Ammon's horn (tissue), 1 donor: ENCODE results near the gene CACTIN.
"Not testable (repeated sequence)": the region's sequence is repeated elsewhere in the genome, so short reads cannot be mapped to it uniquely, and the experiment has no call there.

Experiments used
- DNase-seq: peaks from one replicate; pipeline ENCODE4 v3.0.0-alpha.2; 2016; ENCODE audit warnings: low spot score

The CACTIN gene

DNA sequence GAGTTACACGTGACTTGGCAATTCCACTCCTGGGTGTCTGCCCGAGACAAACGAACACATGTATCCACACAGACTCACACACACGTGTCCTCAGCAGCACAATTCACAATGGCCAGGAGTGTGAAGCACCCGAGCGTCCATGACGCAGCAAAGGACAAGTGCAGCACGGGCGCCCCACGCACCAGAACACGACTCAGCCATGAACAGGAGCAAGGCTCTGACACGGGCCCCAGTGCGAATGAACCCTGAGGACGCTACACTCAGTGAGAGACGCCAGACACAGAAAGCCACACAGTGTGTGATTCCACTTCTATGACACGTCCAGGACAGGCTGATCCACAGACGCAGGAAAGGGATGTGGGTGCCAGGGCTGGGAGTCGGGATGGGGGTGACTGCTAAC lies 37.2 kb upstream of the CACTIN start:
- no peak for DNase-seq

- no peak for DNase-seq
Observed at GRCh38 chr19:3661284-3662238, 35.0 kb upstream of the CACTIN start.

DNA sequence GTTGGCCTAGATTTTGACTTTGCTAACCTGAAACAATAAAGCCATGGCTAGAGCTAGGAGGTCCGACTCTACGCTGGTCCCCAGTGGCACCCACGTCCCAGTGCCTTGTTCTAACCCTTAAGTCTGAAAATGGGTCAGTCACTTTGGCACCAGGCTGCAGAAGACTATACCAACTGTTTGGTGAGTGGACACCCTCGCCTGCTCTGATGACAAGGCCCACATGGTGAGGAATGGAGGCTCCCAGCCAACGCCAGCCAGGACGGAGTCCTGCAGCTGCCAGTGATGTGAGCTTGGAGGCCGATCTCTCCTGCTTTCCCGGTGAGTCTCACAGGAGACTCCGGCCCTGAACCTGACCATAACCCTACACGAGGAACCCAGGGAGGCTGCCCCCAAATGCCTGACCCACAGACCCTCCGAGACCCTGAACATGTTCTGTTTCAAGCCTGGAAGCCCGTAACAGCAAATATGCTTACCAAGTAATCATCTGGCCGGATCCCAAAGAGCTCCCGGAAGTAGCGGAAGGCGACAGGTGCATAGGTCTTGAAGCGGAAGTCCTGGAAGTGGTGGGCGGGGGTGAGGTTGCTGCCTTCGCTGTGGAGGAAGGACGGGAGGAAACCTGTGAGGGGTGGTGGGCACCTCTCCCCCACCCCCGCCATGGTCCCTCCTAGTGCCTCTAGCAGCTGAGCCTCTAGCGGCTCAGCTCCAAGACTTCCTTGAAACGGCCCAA lies 34.1 kb upstream of the CACTIN start:
- DNase-seq: no peak

GRCh38 chr19:3659746-3660112 lies 33.1 kb upstream of the CACTIN start:
- DNase-seq: no peak

DNA sequence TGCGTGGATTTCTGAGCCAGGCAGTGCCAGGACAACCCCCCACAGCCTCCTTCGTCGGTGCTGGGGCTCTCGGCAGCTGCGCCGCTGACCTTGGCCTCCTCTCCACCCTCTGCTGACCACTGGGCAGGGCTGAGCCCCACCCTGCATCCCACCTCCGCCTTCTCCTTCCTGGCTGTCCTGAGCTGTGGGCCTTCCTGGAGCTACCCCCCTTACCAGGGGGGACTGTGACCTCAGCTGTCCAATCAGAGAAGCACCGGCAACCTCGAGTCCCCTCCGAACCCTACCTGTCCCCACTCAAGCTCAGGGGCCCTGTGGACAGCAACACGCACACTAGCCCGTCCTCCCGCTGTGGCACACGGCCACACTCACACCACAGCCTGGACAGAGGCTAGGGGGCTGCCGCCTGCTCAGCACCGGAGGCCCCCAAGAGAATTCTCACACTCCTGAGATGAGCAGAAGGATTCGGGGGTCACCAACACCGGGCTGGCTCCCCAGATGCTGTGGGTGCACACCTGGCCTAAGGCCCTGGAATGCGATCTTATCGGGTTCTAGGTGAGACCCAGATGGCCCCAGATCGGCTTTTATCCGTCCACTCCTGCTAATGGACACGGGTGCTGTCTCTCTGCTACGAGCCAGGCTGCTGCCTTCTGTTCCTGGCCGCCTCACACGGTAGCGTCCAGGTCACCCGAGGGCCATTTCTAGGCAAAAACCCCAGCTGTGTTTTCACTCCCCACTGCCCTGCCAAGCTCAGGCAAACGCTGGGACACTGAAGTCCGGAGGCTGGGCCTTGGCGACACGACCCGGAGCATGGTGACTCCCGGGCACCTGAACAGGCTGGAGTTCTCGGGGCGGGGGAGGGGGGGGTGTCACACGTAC lies 32.5 kb upstream of the CACTIN start:
- no peak for DNase-seq

- no peak for DNase-seq
Observed at GRCh38 chr19:3658004-3658869, 31.6 kb upstream of the CACTIN start.

DNA sequence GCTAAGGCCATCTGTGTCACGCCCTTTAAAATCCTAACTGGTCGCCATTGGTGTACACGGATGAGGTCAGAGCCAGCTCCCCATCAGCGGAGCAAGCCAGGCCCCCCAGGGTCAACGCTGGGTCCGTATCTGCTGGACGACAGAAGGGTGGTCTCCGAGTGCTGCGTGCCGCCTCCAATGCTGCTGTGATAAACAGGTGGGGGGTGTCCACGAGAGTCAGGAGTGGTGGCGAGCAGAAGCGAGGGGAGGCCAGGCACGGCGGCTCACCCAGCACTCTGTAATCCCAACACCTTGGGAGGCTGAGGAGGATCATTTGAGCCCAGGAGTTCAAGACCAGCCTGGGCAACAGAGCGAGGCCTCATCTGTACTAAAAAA lies 30.8 kb upstream of the CACTIN start:
- DNase-seq: no peak

DNA sequence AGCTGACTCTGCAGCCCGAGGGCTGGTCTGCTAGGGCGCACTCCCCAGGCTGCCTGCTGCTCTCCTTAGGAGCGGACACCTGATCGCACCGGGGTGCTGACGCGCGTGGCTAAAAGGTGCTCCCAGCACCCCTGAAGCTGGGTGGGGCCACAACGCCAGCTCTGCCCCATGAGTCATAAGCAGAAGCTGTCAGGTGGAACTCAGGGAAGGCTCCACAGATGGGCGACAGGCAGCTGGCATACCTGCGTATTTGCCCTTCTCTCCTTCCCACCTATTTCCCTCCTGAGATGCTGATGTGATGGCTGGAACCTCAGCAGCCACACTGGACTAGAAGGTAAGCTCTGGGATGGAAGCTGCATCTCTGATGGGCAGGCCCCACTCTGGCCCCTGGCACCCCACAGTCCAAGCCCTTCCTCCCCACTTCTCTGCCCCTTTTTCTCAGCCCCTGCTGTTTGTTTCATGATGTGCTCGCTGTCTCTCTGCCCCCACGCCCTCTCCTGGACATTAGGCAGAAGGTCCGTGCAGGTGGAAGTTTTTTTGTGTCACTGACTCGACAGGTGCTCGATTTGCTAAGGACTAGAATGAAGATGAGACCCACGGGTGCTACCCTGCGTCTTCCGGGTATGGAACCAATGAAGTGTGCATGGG lies 30.3 kb upstream of the CACTIN start:
- DNase-seq: no peak

DNA sequence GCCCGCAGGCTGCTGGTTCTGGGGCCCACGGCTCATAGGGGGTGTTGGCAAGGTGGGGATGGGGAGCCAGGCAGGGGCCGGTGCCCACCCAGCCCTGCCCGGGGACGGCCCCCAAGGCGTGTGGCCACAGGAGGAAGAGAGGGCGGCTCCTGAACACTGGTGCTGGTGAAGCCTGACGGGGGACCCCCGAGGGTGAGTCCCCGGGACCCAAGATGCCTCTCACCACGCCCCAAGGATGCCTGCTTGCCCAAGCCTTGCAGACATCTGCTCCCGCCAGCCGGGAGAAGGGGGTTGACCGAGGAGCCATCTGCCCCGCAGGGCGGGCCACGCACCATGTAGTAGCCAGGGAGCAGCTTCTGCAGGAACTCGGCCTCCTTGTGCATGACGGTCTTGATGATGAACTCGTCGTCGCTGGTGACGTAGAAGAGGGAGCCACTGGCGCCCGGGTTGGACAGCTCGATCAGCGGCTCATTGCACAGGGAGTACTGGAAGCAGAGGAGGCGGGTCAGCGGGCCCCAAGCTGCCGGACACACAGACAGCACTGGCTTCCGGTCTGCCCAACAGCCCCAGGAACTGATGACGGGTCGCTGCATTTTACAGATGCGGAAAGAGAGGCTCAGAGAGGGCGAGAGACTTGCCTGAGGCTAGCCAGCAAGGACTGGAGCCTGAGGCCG lies 29.6 kb upstream of the CACTIN start:
- no peak for DNase-seq

DNA sequence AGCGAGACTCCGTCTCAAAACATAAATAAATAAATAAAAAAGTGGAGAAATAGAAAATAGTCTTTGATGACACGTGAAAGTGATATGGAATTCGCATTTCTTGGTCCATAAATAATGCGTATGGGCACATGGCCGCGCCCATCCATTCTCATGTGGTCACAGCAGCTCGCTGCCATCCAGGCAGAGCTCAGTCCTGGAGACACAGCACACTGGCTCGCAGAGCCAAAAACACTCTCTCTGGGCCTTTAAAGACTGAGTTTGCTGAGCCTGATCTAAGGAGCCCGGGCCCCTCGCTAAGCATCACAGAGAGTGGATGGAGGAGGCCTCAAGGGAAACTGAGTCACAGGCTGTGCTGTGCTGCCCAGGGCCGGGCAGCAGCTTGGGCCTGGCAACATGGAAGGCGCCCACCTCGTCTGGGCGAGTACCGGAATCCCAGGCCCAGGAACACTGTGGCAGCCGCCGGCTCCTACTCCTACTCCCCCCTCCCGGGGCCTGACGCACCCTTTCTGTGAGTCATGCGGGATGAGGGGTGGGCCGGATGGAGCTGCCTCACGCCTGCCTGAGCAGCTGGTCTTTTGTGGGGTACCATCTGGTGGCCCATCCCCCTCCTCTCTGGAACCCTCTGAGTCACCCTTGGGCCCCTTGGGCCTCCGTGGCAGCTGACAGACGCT lies 28.9 kb upstream of the CACTIN start:
- peak; percentile 75 for DNase-seq

DNA sequence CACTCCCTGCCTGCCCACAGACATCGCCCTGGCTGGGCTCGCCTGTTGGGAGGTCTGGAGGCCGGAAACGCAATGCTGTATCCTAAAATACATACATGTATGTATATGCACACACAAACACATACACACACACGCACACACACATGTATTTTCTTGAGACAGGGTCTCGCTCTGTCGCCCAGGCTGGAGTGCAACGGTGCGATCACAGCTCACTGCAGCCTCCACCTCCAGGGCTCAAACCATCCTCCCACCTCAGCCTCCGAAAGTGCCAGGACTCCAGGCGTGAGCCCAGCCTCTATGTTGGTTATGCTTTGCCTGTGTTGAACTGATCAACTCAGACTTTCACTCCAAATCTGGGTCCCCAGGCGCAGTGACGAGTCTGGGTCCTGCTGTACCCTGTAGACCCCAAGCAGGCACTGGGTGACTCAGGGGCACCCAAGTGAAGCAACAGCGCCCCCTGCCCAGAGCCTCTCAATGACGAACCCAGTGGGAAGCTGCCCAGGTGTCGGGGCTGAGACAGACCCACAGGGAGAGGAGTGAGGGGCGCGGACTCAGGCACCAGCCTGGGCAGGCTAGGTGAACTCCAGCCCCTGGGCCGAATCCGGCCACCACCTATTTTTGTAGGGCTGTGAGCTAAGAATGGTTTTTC lies 27.4 kb upstream of the CACTIN start:
- no peak for DNase-seq

GRCh38 chr19:3653081-3653795 lies 26.6 kb upstream of the CACTIN start:
- no peak for DNase-seq

- DNase-seq: no peak
Observed at GRCh38 chr19:3652422-3652821, 25.8 kb upstream of the CACTIN start.

GRCh38 chr19:3651684-3652083 lies 25.1 kb upstream of the CACTIN start:
- DNase-seq: no peak

- no peak for DNase-seq
Observed at GRCh38 chr19:3649888-3650287, 23.3 kb upstream of the CACTIN start.

DNA sequence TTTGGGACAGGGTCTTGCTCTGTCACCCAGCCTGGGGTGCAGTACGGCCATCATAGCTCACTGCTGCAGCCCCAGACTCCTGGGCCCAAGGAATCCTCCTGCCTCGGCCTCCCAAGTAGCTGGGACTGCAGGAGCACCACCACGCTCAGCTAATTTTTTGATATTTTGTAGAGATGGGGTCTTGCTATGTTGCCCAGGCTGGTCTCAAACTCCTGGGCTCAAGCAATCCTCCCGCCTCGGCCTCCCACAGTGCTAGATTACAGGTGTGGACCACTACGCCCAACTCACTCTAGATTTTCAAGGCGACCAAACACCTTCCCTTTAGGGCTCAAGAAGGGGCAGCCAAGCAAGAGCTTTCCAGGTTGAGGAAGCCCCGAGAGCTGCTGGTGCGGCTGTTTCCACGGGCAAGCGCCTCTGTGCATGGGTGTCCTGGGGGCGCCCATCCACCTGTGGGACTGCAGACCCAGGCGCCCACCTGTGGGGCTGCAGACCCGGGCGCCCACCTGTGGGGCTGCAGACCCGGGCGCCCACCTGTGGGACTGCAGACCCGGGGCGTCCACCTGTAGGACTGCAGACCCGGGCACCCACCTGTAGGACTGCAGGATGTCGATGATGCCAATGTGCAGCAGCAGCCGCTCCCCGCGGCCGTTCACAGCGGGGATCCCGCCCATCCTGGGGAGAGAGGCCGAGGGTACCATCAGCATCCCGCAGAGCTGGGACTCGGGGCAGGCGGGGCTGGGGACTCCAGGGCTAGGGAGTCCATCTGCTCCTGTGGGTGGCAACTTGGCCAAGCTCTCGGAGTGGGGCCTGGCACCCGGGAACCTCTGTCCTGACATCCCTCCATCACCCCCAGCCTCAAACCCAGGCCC lies 21.7 kb upstream of the CACTIN start:
- no peak for DNase-seq

DNA sequence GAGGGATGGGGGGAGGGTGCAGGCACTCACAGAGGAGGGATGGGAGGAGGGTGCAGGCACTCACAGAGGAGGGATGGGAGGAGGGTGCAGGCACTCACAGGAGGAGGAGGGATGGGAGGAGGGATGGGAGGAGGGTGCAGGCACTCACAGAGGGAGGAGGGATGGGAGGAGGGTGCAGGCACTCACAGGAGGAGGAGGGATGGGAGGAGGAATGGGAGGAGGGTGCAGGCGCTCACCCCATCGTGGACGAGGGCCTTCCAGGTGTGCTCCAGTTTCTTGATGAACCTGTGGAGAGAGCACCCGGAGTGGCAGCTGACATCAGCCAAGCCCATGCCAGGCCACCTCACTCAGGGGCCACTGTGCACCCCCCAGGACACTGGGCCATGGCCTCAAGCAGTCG lies 20.5 kb upstream of the CACTIN start:
- DNase-seq: not testable (repeated sequence)
